ENCODE results near the gene ATOH8. TPM values are rescaled to one million over a fixed set of nuclear protein-coding genes. Genes with fewer than 3 reads are reported as not detected.

ATOH8 gene
- polyA plus RNA-seq, 1 donor, result 10.3 TPM

- DNase-seq, result no peak
Measured at GRCh38 chr2:85717308-85718008, 36.3 kb upstream of the ATOH8 start.

DNA sequence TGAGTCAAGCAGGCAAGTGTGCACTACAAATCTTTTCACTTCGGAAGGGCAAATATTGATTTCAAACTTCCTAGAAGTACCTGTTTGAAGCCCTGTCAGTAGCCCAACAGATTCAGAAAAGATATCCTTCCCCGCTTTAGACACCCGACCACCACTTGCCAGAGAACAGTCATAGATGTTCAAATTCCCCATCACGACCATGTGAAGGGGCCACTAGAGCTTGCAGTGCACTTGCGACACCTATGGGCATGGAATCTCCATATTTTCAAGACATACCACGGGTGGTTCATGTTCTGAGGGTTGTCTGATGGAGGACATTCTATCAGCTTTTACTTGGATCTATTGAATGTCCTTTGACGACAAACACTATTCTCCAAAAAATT is 35.8 kb upstream of the ATOH8 start:
- DNase-seq, result no peak

DNA sequence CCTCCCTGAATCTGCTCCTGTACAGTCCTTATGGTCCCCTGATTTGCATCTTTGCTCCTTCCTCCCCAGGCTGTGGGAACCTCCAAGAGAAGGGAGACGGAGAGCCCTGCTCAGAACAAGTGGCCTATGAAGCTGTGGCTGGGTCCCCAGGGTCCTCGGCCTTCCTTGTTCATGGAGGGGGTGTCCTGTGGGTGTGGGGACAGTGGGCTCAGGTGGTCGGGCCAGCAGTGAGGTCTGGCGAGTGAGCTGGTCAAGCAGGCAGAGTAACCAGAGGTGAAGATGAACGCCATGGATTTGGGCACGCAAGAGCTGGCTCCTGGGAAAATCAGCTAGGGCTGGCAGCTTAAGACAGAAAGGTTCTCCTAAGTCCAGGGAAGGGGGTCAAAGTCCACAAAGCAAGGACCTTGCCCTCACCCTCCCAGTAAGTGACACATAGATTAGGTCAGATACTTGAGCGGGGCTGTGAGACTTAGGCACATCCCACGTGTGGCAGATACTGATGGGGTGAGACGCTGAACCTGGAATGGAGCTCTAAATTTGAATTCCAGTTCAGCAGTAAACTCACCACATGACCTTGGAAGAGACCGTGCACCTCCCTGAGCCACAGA is 34.8 kb upstream of the ATOH8 start:
- no peak for DNase-seq

DNA sequence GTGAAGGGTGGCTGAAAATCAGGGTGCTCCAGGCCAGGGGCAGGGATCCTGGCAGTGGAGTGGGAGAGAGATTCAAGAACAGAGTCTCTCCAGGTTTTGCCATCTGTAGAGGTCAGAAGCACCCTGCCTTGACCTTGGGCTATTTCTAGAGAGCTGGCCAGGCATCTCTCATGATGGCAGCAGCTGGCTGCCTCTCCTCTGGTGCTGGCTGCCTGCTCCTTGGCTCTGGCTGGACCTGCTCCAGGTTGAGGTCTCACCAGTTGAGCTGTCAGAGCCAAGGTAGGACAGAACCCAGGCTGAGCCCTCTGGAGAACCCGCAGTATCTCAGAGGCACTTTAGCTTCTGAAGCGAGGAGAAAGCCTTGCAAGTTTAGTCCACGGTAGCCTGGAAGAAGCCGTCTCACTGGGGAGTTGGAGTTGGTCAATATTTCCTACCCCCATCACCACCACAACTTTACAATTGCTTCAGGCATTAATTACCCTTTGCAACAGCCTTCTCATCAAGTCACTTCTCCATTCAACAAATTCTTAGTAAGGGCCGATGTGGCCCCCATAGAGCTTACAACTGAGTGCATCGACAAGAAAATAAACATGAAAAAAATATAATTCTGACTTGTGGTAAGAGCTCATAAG is 34.1 kb upstream of the ATOH8 start:
- no peak for DNase-seq

DNA sequence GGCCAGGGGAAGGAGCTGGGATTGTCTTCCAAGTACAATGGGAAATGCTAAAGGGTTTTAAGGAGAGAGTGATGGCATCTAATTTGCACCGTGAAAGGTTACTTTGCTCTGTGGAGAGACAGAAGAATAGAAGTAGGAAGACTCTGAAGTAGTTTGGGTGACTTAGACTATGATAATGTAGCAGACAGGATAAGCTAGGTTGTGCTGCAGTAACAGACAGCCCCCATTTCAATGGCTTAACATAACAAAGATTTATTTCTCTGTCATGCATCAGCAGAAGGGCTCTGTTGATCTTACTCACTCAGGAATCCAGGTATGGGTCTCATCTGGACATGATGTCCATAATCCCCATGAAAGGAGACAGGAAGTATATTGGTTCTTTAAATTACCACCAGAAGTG is 33.3 kb upstream of the ATOH8 start:
- DNase-seq, result no peak

- no peak for DNase-seq
Measured at GRCh38 chr2:85721641-85722040, 32.1 kb upstream of the ATOH8 start.

DNA sequence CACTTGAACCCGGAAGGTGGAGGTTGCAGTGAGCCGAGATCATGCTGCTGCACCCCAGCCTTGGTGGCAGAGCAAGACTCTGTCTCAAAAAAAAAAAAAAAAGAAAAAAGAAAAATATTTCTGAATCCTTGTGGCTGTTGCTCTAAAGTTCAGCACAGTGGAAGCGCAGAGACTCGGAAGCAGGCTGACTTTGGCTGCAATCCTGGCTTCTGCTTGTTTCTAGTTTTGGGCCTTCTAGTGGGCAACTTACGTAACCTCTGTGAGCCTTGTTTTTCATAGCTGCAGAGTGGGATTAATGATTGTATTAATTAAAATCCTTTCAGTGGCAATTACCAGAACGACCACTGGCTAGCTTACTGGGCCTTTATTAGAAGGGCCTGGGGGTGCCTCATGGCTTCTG is 31.3 kb upstream of the ATOH8 start:
- DNase-seq, result no peak

GRCh38 chr2:85723707-85724360 is 30.0 kb upstream of the ATOH8 start:
- DNase-seq, result no peak

- no peak for DNase-seq
Measured at GRCh38 chr2:85724731-85725181, 29.0 kb upstream of the ATOH8 start.

GRCh38 chr2:85725451-85725850 is 28.3 kb upstream of the ATOH8 start:
- DNase-seq, result no peak

DNA sequence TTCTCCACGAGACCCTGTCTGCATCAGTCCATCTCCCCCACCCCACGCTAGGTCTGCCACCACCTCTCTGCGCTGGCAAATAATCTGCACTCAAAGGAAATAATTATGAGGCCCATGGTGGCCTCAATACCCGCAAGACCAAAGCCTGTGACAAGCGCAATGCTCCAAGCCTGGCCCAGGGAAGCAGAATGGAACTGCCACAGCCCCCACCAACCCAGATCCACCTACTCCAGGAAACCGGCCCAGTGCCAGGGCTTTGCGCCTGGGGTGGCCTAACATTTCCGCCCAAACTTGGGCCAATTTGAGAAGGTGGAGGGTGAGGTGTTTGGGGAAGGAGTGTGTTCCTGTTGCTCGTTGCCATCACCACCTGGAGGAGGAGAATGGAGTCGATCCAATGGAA is 26.0 kb upstream of the ATOH8 start:
- no peak for DNase-seq

DNA sequence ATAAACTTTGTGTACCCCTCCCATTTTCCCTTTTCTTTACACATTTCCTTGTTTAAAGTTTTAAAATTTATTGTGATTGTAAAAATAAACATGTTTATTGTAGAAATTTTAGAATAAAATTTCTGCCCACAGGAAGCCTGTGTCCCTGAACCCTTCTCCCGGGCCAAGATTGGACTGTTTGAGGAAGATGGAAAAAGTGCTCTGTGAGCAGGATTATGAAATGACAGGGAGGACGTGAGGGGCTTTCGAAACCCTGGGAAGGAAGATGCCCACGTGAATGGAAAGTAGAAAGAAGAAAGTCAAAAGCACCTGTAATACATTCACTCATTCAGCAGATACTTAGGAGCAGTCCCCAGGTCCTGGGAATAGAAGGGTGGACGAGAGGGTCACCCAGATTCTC is 25.4 kb upstream of the ATOH8 start:
- DNase-seq, result no peak

DNA sequence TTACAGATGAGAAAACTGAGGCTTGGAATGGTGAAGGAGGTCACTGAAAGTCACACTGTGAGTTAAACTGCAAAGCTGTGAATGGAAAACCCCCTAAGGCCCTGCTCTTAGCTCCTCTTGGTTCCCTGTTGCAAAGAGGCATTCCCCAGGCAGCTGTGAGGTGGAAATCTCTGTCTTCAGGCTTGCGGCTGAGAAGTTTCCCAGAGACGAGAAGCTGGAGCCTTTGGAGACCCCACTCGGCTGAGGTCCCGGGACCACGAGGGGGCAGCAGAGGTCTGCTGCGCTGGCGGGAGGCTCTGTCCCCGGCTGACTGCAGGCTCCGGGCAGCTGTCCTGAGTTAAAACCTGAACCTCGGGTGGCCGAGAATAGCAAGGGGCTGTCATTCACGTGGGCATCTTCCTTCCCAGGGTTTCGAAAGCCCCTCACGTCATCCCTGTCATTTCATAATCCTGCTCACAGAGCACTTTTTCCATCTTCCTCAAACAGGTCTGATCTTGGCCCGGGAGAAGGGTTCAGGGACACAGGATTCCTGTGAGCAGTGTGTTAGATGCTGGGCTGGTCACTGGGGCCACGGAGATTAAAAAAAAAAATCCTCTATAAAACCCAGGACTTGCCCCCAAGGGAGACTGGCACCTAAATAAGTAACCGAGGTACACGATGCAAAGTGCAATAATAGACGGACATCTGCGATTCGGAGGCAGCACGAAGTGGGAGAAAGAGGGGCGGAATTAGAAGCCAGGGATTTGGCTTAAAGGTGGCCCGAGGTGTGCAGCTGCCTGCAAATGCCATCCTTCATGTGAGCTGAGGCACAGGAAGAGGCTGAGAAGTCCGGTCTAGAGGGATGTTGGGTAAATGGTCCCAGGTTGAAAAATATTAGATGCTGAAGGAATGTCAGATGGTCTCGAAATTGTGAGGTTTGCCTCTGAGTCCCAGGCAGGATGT is 24.6 kb upstream of the ATOH8 start:
- DNase-seq, result peak; percentile 77

DNA sequence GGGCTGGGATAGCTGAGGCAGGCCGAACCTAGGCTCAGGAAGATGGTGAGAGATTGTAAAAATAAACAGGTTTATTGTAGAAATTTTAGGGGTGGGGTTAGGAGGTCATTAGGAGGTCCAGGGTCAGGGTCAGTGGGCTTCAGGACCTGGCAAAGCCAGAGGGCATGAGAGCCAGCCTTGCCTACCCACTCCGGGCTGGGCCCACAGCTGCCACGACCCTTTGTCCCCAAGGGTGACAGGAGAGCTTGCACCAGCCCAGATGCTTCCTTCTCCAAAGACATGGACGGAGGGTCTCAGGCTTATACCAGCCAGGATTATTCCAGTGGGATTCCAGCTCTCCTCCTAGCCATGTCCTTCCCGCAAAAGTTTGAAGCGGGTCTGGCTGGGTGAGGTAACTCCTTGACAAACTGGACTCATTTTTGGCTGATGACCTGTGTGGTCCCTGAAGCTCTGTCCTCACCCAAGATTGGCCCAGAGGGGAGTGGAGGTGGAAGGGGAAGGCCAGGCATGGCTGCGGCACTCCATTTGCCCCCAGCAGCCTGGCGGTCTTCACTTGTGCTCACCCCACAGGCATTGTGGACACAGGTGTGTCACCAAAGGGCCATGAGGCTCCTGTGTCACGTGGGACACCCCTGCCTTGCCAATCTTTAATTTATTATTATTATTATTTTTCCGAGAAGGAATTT is 23.8 kb upstream of the ATOH8 start:
- no peak for DNase-seq

DNA sequence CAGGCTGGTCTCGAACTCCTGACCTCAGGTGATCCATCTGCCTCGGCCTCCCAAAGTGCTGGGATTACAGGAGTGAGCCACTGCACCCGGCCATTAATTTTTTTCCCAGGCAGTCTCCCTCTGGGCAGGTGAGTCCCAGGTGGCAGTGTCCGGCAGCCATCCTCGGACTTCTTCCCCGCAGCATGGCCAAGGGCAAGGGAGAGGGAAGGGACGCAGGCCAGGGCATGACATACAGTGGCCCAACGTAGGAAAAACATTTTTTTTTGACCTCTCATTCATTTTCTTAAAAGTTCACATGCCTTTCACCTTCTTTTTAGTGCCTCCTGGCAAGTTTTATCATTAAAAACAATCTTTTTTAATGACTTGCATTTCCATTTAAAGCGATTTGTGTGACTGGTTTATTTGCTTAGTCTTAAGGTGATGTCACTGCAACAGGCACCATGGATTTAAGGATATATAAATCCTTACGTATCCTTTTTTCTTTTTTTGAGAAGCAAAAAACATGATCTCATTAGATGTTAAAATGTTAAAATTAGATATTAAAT is 23.0 kb upstream of the ATOH8 start:
- no peak for DNase-seq

- no peak for DNase-seq
Measured at GRCh38 chr2:85731606-85732005, 22.2 kb upstream of the ATOH8 start.

DNA sequence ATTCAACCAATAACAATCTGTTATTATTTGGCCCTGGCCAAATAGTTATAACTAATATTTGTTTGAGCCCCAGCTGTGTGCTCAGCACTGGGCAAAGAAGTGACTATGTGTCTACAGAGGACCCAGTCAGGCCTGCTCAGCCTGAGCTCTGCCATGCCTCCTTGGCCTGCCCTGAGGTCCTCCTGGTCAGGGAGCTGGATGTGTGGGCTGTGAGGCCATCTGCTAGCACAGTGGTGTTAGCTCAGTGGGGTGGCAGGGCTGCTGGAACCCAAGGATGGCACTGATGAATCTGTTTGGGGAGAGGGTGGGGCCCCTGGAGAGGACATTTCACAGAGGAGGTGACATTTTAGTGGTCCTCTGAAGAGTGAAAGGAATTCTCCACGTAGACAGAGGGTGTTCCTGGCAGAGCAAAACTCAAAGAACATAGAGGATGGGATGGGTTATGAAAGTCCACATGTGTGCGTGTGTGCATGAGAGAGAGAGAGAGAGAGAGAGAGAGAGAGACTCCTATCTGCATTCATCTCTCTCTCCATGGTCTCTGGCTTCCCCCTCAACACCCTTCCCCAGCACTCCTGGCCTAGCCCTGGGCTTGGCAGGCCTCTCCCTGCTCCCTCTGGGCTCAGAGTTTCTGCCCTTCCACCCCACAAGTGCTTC is 21.2 kb upstream of the ATOH8 start:
- DNase-seq, result no peak

GRCh38 chr2:85733121-85733960 is 20.4 kb upstream of the ATOH8 start:
- no peak for DNase-seq

- DNase-seq, result no peak
Measured at GRCh38 chr2:85734015-85734414, 19.8 kb upstream of the ATOH8 start.

Measured in left kidney (tissue), 2 donors.